GM12878 (cell line): Measurements from ENCODE around the gene TMEM144. TPM values are rescaled to one million over a fixed set of nuclear protein-coding genes. Genes with fewer than 3 reads are reported as not detected.

Experiments used
- ATAC-seq: fragments of 200-7000 bp; cut with Tn5 transposase; 3 replicates; pipeline ENCODE4 v1.9.1; 2020; ENCODE audit warnings: mild to moderate bottlenecking, moderate library complexity
- BruUV-seq: library from RNA; stranded (reverse); fragments of 400-500 nt; replicated peaks from 2 replicates; lab custom pipeline; 2021; lab: Mats Ljungman, UMichigan
- CTCF ChIA-PET: fragments of 300-600 bp; sonication (Branson Sonifier 250); formaldehyde crosslinking; extraction: SDS; loops from one replicate; lab custom pipeline; 2021; ENCODE audit warnings: inconsistent platforms; lab: Yijun Ruan, JAX
- POLR2A ChIA-PET: fragments of 350-600 bp; formaldehyde crosslinking; extraction: SDS; loops from one replicate; lab custom pipeline; 2021; ENCODE audit warnings: inconsistent platforms; lab: Charles Lee
- RAD21 ChIA-PET: fragments of 300-600 bp; sonication (Branson Sonifier 250); formaldehyde crosslinking; loops from one replicate; lab custom pipeline; 2023; ENCODE audit warnings: antibody characterized with exemption; ENCODE audit not compliant: unreplicated experiment; lab: Charles Lee
- SMC1A ChIA-PET: fragments of 300-600 bp; sonication (Branson Sonifier 250); formaldehyde crosslinking; loops from one replicate; lab custom pipeline; 2023; ENCODE audit not compliant: unreplicated experiment, uncharacterized antibody; lab: Charles Lee
- DNase-seq: peaks from one replicate; pipeline ENCODE4 v3.0.0-alpha.2; 2011; ENCODE audit warnings: low read depth, low spot score
- FAIRE-seq: peaks from 3 replicates; lab custom pipeline; 2011; peaks lifted over from hg19 to GRCh38; lab: Jason Lieb, UNC
- H2AFZ ChIP-seq: 2 replicates; pipeline ENCODE4 v1.6.0; 2011; ENCODE audit warnings: low read depth, low read length, control low read depth; ENCODE audit not compliant: control insufficient read depth
- H3K27ac ChIP-seq: 2 replicates; pipeline ENCODE4 v1.5.1; 2011; ENCODE audit warnings: control low read depth; ENCODE audit not compliant: control insufficient read depth, insufficient read depth
- H3K27me3 ChIP-seq, 2 experiments: replicated peaks in 1 of 2; 2 replicates each; pipeline versions ENCODE4 v1.6.0 to v1.6.1; 2011; ENCODE audit warnings: low read length in 1 of 2; ENCODE audit not compliant: control insufficient read depth in 2 of 2, insufficient read depth in 2 of 2
- H3K36me3 ChIP-seq, 2 experiments: 2 replicates each; pipeline ENCODE4 v1.5.1; 2011; ENCODE audit warnings: low read length in 1 of 2; ENCODE audit not compliant: control insufficient read depth in 2 of 2, insufficient read depth in 2 of 2
- H3K4me1 ChIP-seq: 2 replicates; pipeline ENCODE4 v1.6.1; 2011; ENCODE audit warnings: mild to moderate bottlenecking, low read length, moderate library complexity, mixed read lengths; ENCODE audit not compliant: control insufficient read depth, insufficient read depth
- H3K4me2 ChIP-seq: 2 replicates; pipeline ENCODE4 v1.6.0; 2011; ENCODE audit warnings: control low read depth; ENCODE audit not compliant: control insufficient read depth, insufficient read depth
- H3K4me3 ChIP-seq: fragments of 200-600 bp; sonication (generic); 2 replicates; pipeline ENCODE4 v1.5.1; 2016
- H3K79me2 ChIP-seq: 2 replicates; pipeline ENCODE4 v1.6.0; 2011; ENCODE audit warnings: low read length; ENCODE audit not compliant: control insufficient read depth, insufficient read depth
- H3K9ac ChIP-seq: 2 replicates; pipeline ENCODE4 v1.8.0; 2011; ENCODE audit warnings: low read length, control low read depth, mixed read lengths; ENCODE audit not compliant: control insufficient read depth, insufficient read depth
- H3K9me3 ChIP-seq: replicated peaks from 3 replicates; pipeline ENCODE4 v1.5.1; 2011; ENCODE audit warnings: mild to moderate bottlenecking, low read length; ENCODE audit not compliant: control insufficient read depth, insufficient read depth
- H4K20me1 ChIP-seq: 2 replicates; pipeline ENCODE4 v1.6.0; 2011; ENCODE audit not compliant: control insufficient read depth, insufficient read depth
- BCL11A ChIP-seq: IDR thresholded peaks from 2 replicates; pipeline ENCODE4 v1.6.1; 2011; ENCODE audit warnings: low read depth, low read length
- BRCA1 ChIP-seq: IDR thresholded peaks from 2 replicates; pipeline ENCODE4 v1.6.1; 2011; ENCODE audit warnings: low read depth, low read length, improper control_type of control experiment
- ELK1 ChIP-seq: IDR thresholded peaks from 2 replicates; pipeline ENCODE4 v1.6.1; 2012; ENCODE audit warnings: low read depth, low read length, improper control_type of control experiment
- HDGF ChIP-seq: fragments of 450-650 bp; IDR thresholded peaks from 2 replicates; pipeline ENCODE4 v1.6.1; 2016; ENCODE audit warnings: antibody characterized with exemption
- NR2C2 ChIP-seq: IDR thresholded peaks from 2 replicates; pipeline ENCODE4 v1.6.1; 2011; ENCODE audit warnings: borderline replicate concordance, low read depth; ENCODE audit not compliant: control insufficient read depth, insufficient read length
- RELA ChIP-seq: fragments of 450-650 bp; IDR thresholded peaks from 2 replicates; pipeline ENCODE4 v1.8.0; 2014; ENCODE audit warnings: borderline replicate concordance; ENCODE audit not compliant: partially characterized antibody
- RUNX3 ChIP-seq: IDR thresholded peaks from 2 replicates; pipeline ENCODE4 v1.6.1; 2012; ENCODE audit warnings: low read length, inconsistent platforms
- SREBF2 ChIP-seq: IDR thresholded peaks from 2 replicates; pipeline ENCODE4 v1.6.1; 2012; ENCODE audit warnings: mild to moderate bottlenecking, low read length
- SUPT20H ChIP-seq: IDR thresholded peaks from 2 replicates; pipeline ENCODE4 v1.6.1; 2011; ENCODE audit warnings: low read depth, mild to moderate bottlenecking, low read length, moderate library complexity, borderline replicate concordance; ENCODE audit not compliant: control insufficient read depth
- ZNF217 ChIP-seq: fragments of 450-650 bp; IDR thresholded peaks from 2 replicates; pipeline ENCODE4 v1.6.1; 2017; ENCODE audit warnings: antibody characterized with exemption, mild to moderate bottlenecking
- WGBS: methylation state at CpG from one replicate; pipeline ENCODE4 v1.1.6; 2016; ENCODE audit warnings: low lambda C conversion rate; ENCODE audit not compliant: insufficient replicate concordance, insufficient coverage; ENCODE audit errors: missing lambda C conversion rate; 5-methylcytosine and 5-hydroxymethylcytosine counted together
- in situ Hi-C: fragments of 300-500 bp; cut with MboI; formaldehyde crosslinking; loops from 9 replicates; pipeline ENCODE4 v1.14.3; 2018; ENCODE audit warnings: mixed read lengths
- intact Hi-C: fragments of 100-400 bp; cut with micrococcal nuclease; formaldehyde crosslinking; loops from one replicate; pipeline ENCODE4 v1.14.2; 2022; ENCODE audit not compliant: unreplicated experiment
- polyA plus RNA-seq, 11 experiments: library from polyadenylated mRNA; depleted of rRNA in 4 of 11; unstranded in 6 of 11; stranded (reverse) in 5 of 11; fragments of >200 nt; fragmentation: Nextera tagmentation in 4 of 11; fragmentation: Illumina TruSeq in 1 of 11; extraction: Ambion mirVana in 4 of 11; extraction: Trizol in 1 of 11; gene quantifications; 1 replicate in 1 of 11; 2 replicates in 10 of 11; pipeline versions ENCODE4 v1.2.1 to v1.2.3, GENCODE V29; 2011 to 2016; ENCODE audit warnings: inconsistent platforms in 2 of 11, missing spikeins in 2 of 11, low read depth in 1 of 11
- total RNA-seq, 4 experiments: library from RNA; depleted of rRNA in 3 of 4; stranded (reverse); fragments of >200 nt in 3 of 4; fragmentation: Illumina TruSeq in 1 of 4; extraction: Trizol in 1 of 4; gene quantifications; 2 replicates each; pipeline versions ENCODE4 v1.2.1 to v1.2.3, GENCODE V29; 2013 to 2021
- TF ChIP-seq, protein P1 (sequence below): fragments of 450-650 bp; formaldehyde crosslinking; IDR thresholded peaks from 2 replicates; pipeline ENCODE4 v1.4.0; 2020; ENCODE audit warnings: mild to moderate bottlenecking, moderate library complexity
- TF ChIP-seq, protein P2 (sequence below): IDR thresholded peaks from 2 replicates; pipeline ENCODE4 v1.6.1; 2011; ENCODE audit warnings: low read depth, low read length, improper control_type of control experiment, borderline replicate concordance

Gene TMEM144
- total and polyA plus RNA-seq, 10 of the 15 experiments (the other 5 are each of a cell fraction or from before 2014, with no cell fraction given) = 0.08 to 1.8 (median 1.4) TPM

DNA sequence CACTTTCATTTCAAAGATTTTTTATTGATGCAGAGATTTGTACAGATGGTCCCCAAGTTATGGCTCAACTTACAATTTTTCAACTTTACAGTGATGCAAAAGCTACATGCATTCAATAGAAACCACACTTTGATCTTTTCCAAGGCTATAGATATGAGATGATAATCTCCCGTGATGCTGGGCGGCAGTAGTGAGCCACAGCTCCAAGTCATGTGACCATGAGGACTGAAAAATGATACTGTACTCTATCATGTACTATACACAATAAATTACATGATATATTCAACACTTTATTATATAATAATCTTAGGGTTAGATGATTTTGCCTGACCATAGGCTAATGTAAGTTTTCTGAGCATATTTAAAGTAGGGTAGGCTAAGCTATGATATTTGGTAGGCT lies 23.5 kb upstream of the TMEM144 start:
- ATAC-seq = no peak
- in situ Hi-C loops = no loop called here
- Histone ChIP-seq H3K36me3 (no peaks in the 10 kb centered on the region), H3K4me2 (no peak overlapping the region), H2AFZ (no peak overlapping the region), H3K79me2 (no peaks in the 10 kb centered on the region)
- SMC1A ChIA-PET = no interaction called here
- TF ChIP-seq BCL11A = no peak
- no peak for TF ChIP-seq RUNX3
- TF ChIP-seq RELA = no peak
- TF ChIP-seq, all 136 proteins: peak for 0
- FAIRE-seq = no peak
- intact Hi-C loops = no loop called here
- Histone ChIP-seq H3K4me3 (no peak overlapping the region), H3K27ac (no peak overlapping the region), H4K20me1 (no peaks in the 10 kb centered on the region), H3K4me1 (no peaks in the 10 kb centered on the region), H3K9me3 (no peaks in the 10 kb centered on the region), H3K27me3 (no peaks in the 10 kb centered on the region), H3K9ac (no peak overlapping the region)
- ChIA-PET RAD21 (no interaction called here), POLR2A (no interaction called here), CTCF (no interaction called here)
- WGBS = 3% methylated on average over 2 of the region's 2 CpGs
- no peak for DNase-seq
- BruUV-seq = no TSS peak

GRCh38 chr4:158189422-158189821 lies 20.9 kb upstream of the TMEM144 start:
- RAD21 ChIA-PET = no interaction called here
- Histone ChIP-seq H3K4me3 (no peak overlapping the region), H3K9me3 (no peaks in the 10 kb centered on the region), H3K27ac (no peak overlapping the region), H3K36me3 (no peaks in the 10 kb centered on the region), H4K20me1 (no peaks in the 10 kb centered on the region), H3K27me3 (no peaks in the 10 kb centered on the region), H3K4me1 (no peaks in the 10 kb centered on the region), H3K79me2 (no peaks in the 10 kb centered on the region), H3K4me2 (no peak overlapping the region), H2AFZ (no peak overlapping the region), H3K9ac (no peak overlapping the region)
- CTCF ChIA-PET = no interaction called here
- BruUV-seq = no TSS peak
- FAIRE-seq (no peak), ATAC-seq (no peak), DNase-seq (no peak)
- 63% methylated on average over 1 of the region's 1 CpG for WGBS
- intact Hi-C loops (no loop called here), in situ Hi-C loops (no loop called here)
- POLR2A ChIA-PET = no interaction called here
- SMC1A ChIA-PET = no interaction called here
- TF ChIP-seq ELK1 (no peak), HDGF (no peak), RELA (no peak), BRCA1 (no peak), NR2C2 (no peak), ZNF217 (no peak), SREBF2 (no peak), SUPT20H (no peak)
- TF ChIP-seq, protein P1, sequence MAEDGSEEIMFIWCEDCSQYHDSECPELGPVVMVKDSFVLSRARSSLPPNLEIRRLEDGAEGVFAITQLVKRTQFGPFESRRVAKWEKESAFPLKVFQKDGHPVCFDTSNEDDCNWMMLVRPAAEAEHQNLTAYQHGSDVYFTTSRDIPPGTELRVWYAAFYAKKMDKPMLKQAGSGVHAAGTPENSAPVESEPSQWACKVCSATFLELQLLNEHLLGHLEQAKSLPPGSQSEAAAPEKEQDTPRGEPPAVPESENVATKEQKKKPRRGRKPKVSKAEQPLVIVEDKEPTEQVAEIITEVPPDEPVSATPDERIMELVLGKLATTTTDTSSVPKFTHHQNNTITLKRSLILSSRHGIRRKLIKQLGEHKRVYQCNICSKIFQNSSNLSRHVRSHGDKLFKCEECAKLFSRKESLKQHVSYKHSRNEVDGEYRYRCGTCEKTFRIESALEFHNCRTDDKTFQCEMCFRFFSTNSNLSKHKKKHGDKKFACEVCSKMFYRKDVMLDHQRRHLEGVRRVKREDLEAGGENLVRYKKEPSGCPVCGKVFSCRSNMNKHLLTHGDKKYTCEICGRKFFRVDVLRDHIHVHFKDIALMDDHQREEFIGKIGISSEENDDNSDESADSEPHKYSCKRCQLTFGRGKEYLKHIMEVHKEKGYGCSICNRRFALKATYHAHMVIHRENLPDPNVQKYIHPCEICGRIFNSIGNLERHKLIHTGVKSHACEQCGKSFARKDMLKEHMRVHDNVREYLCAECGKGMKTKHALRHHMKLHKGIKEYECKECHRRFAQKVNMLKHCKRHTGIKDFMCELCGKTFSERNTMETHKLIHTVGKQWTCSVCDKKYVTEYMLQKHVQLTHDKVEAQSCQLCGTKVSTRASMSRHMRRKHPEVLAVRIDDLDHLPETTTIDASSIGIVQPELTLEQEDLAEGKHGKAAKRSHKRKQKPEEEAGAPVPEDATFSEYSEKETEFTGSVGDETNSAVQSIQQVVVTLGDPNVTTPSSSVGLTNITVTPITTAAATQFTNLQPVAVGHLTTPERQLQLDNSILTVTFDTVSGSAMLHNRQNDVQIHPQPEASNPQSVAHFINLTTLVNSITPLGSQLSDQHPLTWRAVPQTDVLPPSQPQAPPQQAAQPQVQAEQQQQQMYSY (CRISPR knock-in tag) = no peak
- TF ChIP-seq, protein P2, sequence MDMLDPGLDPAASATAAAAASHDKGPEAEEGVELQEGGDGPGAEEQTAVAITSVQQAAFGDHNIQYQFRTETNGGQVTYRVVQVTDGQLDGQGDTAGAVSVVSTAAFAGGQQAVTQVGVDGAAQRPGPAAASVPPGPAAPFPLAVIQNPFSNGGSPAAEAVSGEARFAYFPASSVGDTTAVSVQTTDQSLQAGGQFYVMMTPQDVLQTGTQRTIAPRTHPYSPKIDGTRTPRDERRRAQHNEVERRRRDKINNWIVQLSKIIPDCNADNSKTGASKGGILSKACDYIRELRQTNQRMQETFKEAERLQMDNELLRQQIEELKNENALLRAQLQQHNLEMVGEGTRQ = no peak
